Bronchial epithelial cell (primary cell): ENCODE data around the gene STEAP1B. TPM values are rescaled to one million over a fixed set of nuclear protein-coding genes. Genes with fewer than 3 reads are reported as not detected.

ENCODE experiments used
- DNase-seq: peaks from one replicate; pipeline ENCODE4 v3.0.0-alpha.2; 2010; ENCODE audit warnings: low read depth
- FAIRE-seq: peaks from 2 replicates; lab custom pipeline; 2011; peaks lifted over from hg19 to GRCh38; lab: Jason Lieb, UNC
- H3K27me3 ChIP-seq: 2 replicates; pipeline ENCODE4 v1.5.1; 2011; ENCODE audit warnings: low read length; ENCODE audit not compliant: control insufficient read depth, insufficient read depth
- H3K36me3 ChIP-seq: 2 replicates; pipeline ENCODE4 v1.5.1; 2011; ENCODE audit warnings: low read length; ENCODE audit not compliant: control insufficient read depth, insufficient read depth
- H3K4me3 ChIP-seq: 2 replicates; pipeline ENCODE4 v1.5.1; 2011; ENCODE audit warnings: mild to moderate bottlenecking, low read depth, low read length, control low read depth
- total RNA-seq: library from RNA; depleted of rRNA; stranded (reverse); fragments of >200 nt; gene quantifications from 2 replicates; pipeline ENCODE4 v1.2.1, GENCODE V29; 2014
- TF ChIP-seq, protein P1 (sequence below): IDR thresholded peaks from 2 replicates; pipeline ENCODE4 v1.5.1; 2011; ENCODE audit warnings: mild to moderate bottlenecking, moderate library complexity, low read length, control low read depth, inconsistent platforms; ENCODE audit not compliant: insufficient read depth, severe bottlenecking

STEAP1B gene
- total RNA-seq, 1 donor from 2014 or later, result 3.7 TPM

DNA sequence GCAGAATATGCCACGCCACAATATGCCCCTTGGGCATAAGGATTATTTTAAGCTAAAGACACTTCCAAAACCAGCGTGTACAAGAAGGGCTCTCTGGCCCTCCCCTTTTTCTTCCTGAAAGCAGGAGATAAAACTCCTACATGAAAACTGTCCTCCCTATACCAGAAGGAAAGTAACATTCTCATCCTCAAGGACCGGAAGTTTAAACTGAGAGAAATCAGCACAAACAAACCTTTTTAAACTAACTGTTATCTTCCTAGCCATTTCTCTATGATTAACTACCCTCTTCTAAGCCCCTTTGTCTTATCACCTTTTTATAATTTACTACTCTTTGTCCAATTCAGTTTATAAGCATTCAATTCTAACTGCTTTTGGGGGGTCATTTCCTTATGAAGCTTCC is 126.6 kb downstream of the STEAP1B start:
- FAIRE-seq, result no peak
- TF ChIP-seq, protein P1, sequence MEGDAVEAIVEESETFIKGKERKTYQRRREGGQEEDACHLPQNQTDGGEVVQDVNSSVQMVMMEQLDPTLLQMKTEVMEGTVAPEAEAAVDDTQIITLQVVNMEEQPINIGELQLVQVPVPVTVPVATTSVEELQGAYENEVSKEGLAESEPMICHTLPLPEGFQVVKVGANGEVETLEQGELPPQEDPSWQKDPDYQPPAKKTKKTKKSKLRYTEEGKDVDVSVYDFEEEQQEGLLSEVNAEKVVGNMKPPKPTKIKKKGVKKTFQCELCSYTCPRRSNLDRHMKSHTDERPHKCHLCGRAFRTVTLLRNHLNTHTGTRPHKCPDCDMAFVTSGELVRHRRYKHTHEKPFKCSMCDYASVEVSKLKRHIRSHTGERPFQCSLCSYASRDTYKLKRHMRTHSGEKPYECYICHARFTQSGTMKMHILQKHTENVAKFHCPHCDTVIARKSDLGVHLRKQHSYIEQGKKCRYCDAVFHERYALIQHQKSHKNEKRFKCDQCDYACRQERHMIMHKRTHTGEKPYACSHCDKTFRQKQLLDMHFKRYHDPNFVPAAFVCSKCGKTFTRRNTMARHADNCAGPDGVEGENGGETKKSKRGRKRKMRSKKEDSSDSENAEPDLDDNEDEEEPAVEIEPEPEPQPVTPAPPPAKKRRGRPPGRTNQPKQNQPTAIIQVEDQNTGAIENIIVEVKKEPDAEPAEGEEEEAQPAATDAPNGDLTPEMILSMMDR, result no peak

DNA sequence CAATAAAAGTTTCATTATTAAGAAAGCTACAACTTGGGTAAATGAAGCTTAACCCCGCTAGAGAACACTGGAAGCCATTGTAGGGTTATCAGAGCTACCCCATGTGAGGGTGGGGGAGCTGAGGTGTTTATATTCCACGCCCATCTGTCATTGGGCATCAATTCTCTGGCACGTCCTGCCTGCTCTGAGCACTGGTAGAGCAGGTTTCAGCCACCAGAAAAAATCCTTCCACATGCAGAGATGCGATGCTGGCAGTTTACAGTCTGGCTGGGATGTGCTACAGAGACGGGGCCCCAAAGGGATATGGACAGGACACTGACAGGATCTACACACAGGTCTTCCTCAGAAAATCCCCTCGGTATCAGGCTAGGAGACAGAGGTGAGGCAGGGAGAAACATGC is 127.1 kb downstream of the STEAP1B start:
- peak; percentile 18 for DNase-seq
- Histone ChIP-seq H3K27me3 (no peaks in the 10 kb centered on the region), H3K4me3 (no peak overlapping the region), H3K36me3 (no peaks in the 10 kb centered on the region)
- TF ChIP-seq, protein P1, result no peak
- peak; percentile 52 for FAIRE-seq

More for the DNA sequence above, 126.6 kb downstream of the STEAP1B start:
- Histone ChIP-seq H3K36me3 (no peaks in the 10 kb centered on the region), H3K27me3 (no peaks in the 10 kb centered on the region), H3K4me3 (no peak overlapping the region)
- DNase-seq, result no peak

DNA sequence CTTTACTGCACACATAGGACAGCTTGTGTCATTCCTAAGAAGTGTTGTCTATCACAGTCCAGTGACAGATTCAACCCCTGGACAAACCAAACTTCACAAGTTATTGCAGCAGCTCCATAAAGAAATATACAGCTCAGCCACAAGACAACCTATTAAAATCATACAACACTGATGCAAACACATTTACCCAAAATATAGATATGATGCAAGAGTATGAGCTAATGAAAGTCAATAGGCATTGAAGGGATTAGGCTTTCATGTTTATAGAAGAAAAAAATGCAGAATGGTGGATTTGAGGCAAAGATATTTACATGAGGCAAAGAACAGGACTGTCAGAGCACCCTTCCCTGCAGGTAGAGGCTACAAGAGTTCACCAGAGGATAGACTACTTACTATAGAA is 128.1 kb downstream of the STEAP1B start:
- H3K27me3 ChIP-seq, result no peaks in the 10 kb centered on the region
- DNase-seq (no peak), FAIRE-seq (no peak)
- H3K36me3 ChIP-seq, result no peaks in the 10 kb centered on the region
- H3K4me3 ChIP-seq, result no peak overlapping the region
- TF ChIP-seq, protein P1, result no peak

Other genes with a start within 250 kb of the STEAP1B start
- 5.8 and 6.3 TPM in 2 replicates for gene RAPGEF5, start 143.0 kb downstream of the STEAP1B start, total RNA-seq
- gene IL6, start 227.0 kb upstream of the STEAP1B start, total RNA-seq, result 0.13 and 0.53 TPM in 2 replicates